CD4-positive, alpha-beta T cell treated with Interleukin-4 for 1 hour (primary cell): ENCODE results near the gene TPI1.
A peak's percentile ranks its signal among the peaks of the same experiment; 100 is the strongest.
"Not testable (repeated sequence)": the region's sequence is repeated elsewhere in the genome, so short reads cannot be mapped to it uniquely, and the experiment has no call there.

Experiments used
- DNase-seq, 2 donors: peaks; one replicate each; pipeline ENCODE4 v3.0.0-alpha.2; 2020 to 2022

The TPI1 gene

GRCh38 chr12:6869049-6870021 is 2.0 kb downstream of the TPI1 start:
- DNase-seq: peak; percentile 86 to 88

GRCh38 chr12:6870304-6870703 is 3.0 kb downstream of the TPI1 start:
- not testable (repeated sequence) for DNase-seq

- peak in 1 of 2 donors; percentile 49 for DNase-seq
Measured at GRCh38 chr12:6871052-6871957, 4.0 kb downstream of the TPI1 start.

- peak; percentile 84 to 88 for DNase-seq
Measured at GRCh38 chr12:6872073-6873048, 5.0 kb downstream of the TPI1 start.

GRCh38 chr12:6873094-6874014 is 6.0 kb downstream of the TPI1 start, which contains the start of gene SPSB2:
SPSB2 (minus strand) TSS chr12:6873303; CDS start chr12:6872901, 402 bp downstream.
- DNase-seq: peak; percentile 97 to 98

- not testable (repeated sequence) for DNase-seq
Measured at GRCh38 chr12:6874015-6874368, 6.7 kb downstream of the TPI1 start.

GRCh38 chr12:6879824-6880223 is 12.5 kb downstream of the TPI1 start:
- not testable (repeated sequence) for DNase-seq

GRCh38 chr12:6883252-6883651 is 15.9 kb downstream of the TPI1 start:
- no peak for DNase-seq

- no peak for DNase-seq
Measured at GRCh38 chr12:6883683-6884082, 16.4 kb downstream of the TPI1 start.

GRCh38 chr12:6884539-6884938 is 17.2 kb downstream of the TPI1 start:
- no peak for DNase-seq

GRCh38 chr12:6886206-6886999 is 19.1 kb downstream of the TPI1 start:
- not testable (repeated sequence) for DNase-seq

GRCh38 chr12:6887460-6887859 is 20.1 kb downstream of the TPI1 start:
- no peak for DNase-seq

- no peak for DNase-seq
Measured at GRCh38 chr12:6888360-6888759, 21.0 kb downstream of the TPI1 start.

GRCh38 chr12:6888794-6889193 is 21.5 kb downstream of the TPI1 start:
- DNase-seq: not testable (repeated sequence)

- not testable (repeated sequence) for DNase-seq
Measured at GRCh38 chr12:6889775-6890573, 22.6 kb downstream of the TPI1 start.

- DNase-seq: peak; percentile 98
Measured at GRCh38 chr12:6890789-6891645, 23.7 kb downstream of the TPI1 start.

GRCh38 chr12:6891646-6892001 is 24.3 kb downstream of the TPI1 start:
- no peak for DNase-seq

- not testable (repeated sequence) for DNase-seq
Measured at GRCh38 chr12:6892683-6893082, 25.4 kb downstream of the TPI1 start.
